HEK293 (cell line): ENCODE data around the gene TTC34.

Source experiments
- CTCF ChIA-PET: fragments of 350-600 bp; formaldehyde crosslinking; extraction: SDS; loops from one replicate; lab custom pipeline; 2021; ENCODE audit warnings: antibody characterized with exemption; lab: Yijun Ruan, JAX
- POLR2A ChIA-PET: fragments of 300-600 bp; formaldehyde crosslinking; extraction: SDS; loops from one replicate; lab custom pipeline; 2020; ENCODE audit warnings: antibody characterized with exemption, inconsistent platforms; lab: Yijun Ruan, JAX
- H3K27ac ChIP-seq: fragments of 200-500 bp; sonication (Bioruptor generic); 2 replicates; pipeline ENCODE4 v1.5.1; 2014; ENCODE audit warnings: low read depth, low read length, control low read depth, inconsistent platforms; ENCODE audit errors: extremely low read depth
- H3K36me3 ChIP-seq, 2 experiments: fragments of 200-500 bp in 1 of 2; sonication (Bioruptor generic) in 1 of 2; 1 replicate in 1 of 2; 2 replicates in 1 of 2; pipeline ENCODE4 v1.5.1; 2014 to 2017; ENCODE audit warnings: inconsistent platforms in 2 of 2, low read length in 2 of 2; ENCODE audit not compliant: control insufficient read depth in 2 of 2, insufficient read depth in 1 of 2
- H3K4me1 ChIP-seq: fragments of 200-500 bp; sonication (Bioruptor generic); 2 replicates; pipeline ENCODE4 v1.5.1; 2014; ENCODE audit warnings: mild to moderate bottlenecking, low read length, inconsistent platforms; ENCODE audit not compliant: control insufficient read depth, insufficient read depth
- H3K4me3 ChIP-seq: 2 replicates; pipeline ENCODE4 v1.5.1; 2011; ENCODE audit warnings: low read depth, mild to moderate bottlenecking, control low read depth, low read length, moderate library complexity
- H3K9me3 ChIP-seq: fragments of 200-500 bp; sonication (Bioruptor generic); 2 replicates; pipeline ENCODE4 v1.5.1; 2014; ENCODE audit warnings: low read depth, low read length, inconsistent platforms; ENCODE audit not compliant: control insufficient read depth, insufficient read depth
- KLF8 ChIP-seq: fragments of 450-650 bp; formaldehyde crosslinking; IDR thresholded peaks from 2 replicates; pipeline ENCODE4 v1.5.1; 2016; ENCODE audit warnings: missing biosample characterization, missing genetic modification characterization
- RBAK ChIP-seq: fragments of 450-650 bp; formaldehyde crosslinking; IDR thresholded peaks from 2 replicates; pipeline ENCODE4 v1.5.1; 2016; ENCODE audit warnings: missing biosample characterization, missing genetic modification characterization
- ZBTB6 ChIP-seq: fragments of 450-650 bp; formaldehyde crosslinking; IDR thresholded peaks from 2 replicates; pipeline ENCODE4 v1.5.1; 2017; ENCODE audit warnings: missing biosample characterization, missing genetic modification characterization
- ZNF140 ChIP-seq: fragments of 450-650 bp; formaldehyde crosslinking; IDR thresholded peaks from 2 replicates; pipeline ENCODE4 v1.5.1; 2016; ENCODE audit warnings: missing biosample characterization, missing genetic modification characterization
- ZNF18 ChIP-seq: fragments of 450-650 bp; formaldehyde crosslinking; IDR thresholded peaks from 2 replicates; pipeline ENCODE4 v1.5.1; 2016; ENCODE audit warnings: missing biosample characterization, missing genetic modification characterization
- ZNF266 ChIP-seq: fragments of 450-650 bp; formaldehyde crosslinking; IDR thresholded peaks from 2 replicates; pipeline ENCODE4 v1.5.1; 2016; ENCODE audit warnings: missing biosample characterization, missing genetic modification characterization, low read depth
- ZNF311 ChIP-seq: fragments of 450-650 bp; formaldehyde crosslinking; IDR thresholded peaks from 2 replicates; pipeline ENCODE4 v1.5.1; 2017; ENCODE audit warnings: missing biosample characterization, missing genetic modification characterization, borderline replicate concordance
- ZNF404 ChIP-seq: fragments of 450-650 bp; formaldehyde crosslinking; IDR thresholded peaks from 2 replicates; pipeline ENCODE4 v1.5.1; 2017; ENCODE audit warnings: missing biosample characterization, missing genetic modification characterization
- ZNF558 ChIP-seq: fragments of 450-650 bp; formaldehyde crosslinking; IDR thresholded peaks from 2 replicates; pipeline ENCODE4 v1.5.1; 2016; ENCODE audit warnings: missing biosample characterization, missing genetic modification characterization
- ZNF677 ChIP-seq: fragments of 450-650 bp; IDR thresholded peaks from 2 replicates; pipeline ENCODE4 v1.5.0; 2018; ENCODE audit warnings: missing biosample characterization, mild to moderate bottlenecking, missing genetic modification characterization, moderate library complexity
- TF ChIP-seq, protein P1 (sequence below): fragments of 450-650 bp; formaldehyde crosslinking; IDR thresholded peaks from 2 replicates; pipeline ENCODE4 v1.5.1; 2017; ENCODE audit warnings: missing biosample characterization, missing genetic modification characterization

Gene TTC34

GRCh38 chr1:2592672-2593071, 208.8 kb downstream of the TTC34 start:
- TF ChIP-seq ZNF266 (tag by site-specific recombination) (no peak), ZNF18 (tag by site-specific recombination) (no peak), ZNF677 (tag by site-specific recombination) (peak; percentile 85), ZBTB6 (no peak)
- H3K4me3 ChIP-seq: no peak overlapping the region
- peaks cover 0 to 16% of the 10 kb centered on the region in 2 experiments; a peak in 1 of 3 replicates for H3K36me3 ChIP-seq
- ChIA-PET CTCF (no interaction called here), POLR2A (no interaction called here)
- no peaks in the 10 kb centered on the region for H3K9me3 ChIP-seq
- no peaks in the 10 kb centered on the region for H3K4me1 ChIP-seq
- H3K27ac ChIP-seq: no peak overlapping the region

DNA sequence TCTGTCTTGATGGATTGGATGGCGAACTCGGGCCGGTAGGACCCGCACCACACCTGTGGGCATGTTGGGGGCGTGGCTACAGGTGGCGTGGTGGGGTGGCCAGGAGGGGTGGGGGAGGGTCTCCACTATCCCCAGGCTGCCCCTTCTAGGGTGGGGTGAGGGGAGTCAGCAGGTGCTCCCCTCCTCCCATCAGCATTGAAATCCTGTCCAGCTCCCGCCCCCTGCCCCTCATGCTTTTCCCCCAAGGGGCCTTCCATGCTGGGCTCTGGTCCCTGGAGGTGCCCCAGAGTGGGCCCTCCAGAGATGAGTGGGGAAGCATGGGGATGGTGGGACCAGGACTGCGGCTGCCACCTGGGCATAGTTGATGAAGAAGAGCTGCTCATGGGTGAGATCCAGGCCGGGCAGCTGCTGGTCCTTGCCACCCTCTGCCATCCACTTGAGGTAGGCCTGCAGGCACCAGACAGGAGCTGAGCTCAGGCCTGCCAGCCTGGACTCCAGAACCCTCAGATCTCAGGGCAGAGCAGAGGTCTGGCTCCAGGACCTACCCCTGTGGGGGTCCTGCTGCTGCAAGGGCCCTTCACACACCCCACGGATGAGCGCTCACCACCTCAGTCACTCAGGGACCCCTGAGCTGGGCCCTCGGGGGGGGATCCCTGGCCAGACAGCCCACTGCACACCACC, 209.8 kb downstream of the TTC34 start:
- ChIA-PET POLR2A (interaction anchor here (0.5 kb wide), 1 partner anchor 26 kb away, joined by 4 read pairs; no protein-coding TSS in a partner anchor), CTCF (no interaction called here)
- no peak overlapping the region for H3K4me3 ChIP-seq
- peaks cover 0 to 16% of the 10 kb centered on the region in 2 experiments; a peak in 1 of 3 replicates for H3K36me3 ChIP-seq
- no peak overlapping the region for H3K27ac ChIP-seq
- H3K4me1 ChIP-seq: no peaks in the 10 kb centered on the region
- no peaks in the 10 kb centered on the region for H3K9me3 ChIP-seq
- no peak for TF ChIP-seq ZNF404 (tag by site-specific recombination)
- TF ChIP-seq RBAK (tag by site-specific recombination): no peak
- no peak for TF ChIP-seq ZBTB6
- TF ChIP-seq ZNF558 (tag by site-specific recombination): no peak
- no peak; the same call in 1 of the 2 replicates for TF ChIP-seq KLF8 (tag by site-specific recombination)

DNA sequence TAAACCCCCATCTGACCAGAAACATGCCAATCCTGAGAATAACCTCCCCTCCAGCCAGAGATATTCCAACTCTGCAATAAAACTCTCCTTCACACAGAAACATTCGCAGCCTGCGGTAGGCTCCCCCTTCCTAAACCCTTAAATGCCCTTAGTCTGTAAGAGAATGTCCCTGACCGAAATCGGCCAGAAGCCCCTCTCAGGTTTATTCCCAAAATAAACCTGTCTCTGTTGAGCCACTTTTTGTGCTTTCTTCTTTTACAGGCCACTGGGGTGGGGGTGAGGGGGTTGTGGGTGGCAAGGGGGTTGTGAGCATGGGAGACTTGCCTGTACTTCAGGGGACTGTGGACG, 210.3 kb downstream of the TTC34 start:
- Histone ChIP-seq H3K36me3 (peaks cover 0 to 16% of the 10 kb centered on the region in 2 experiments; a peak in 1 of 3 replicates), H3K4me1 (no peaks in the 10 kb centered on the region), H3K27ac (no peak overlapping the region), H3K4me3 (no peak overlapping the region), H3K9me3 (no peaks in the 10 kb centered on the region)
- TF ChIP-seq ZNF140 (tag by site-specific recombination) (no peak), KLF8 (tag by site-specific recombination) (peak; percentile 26; the same call in 1 of the 2 replicates)
- CTCF ChIA-PET: no interaction called here
- POLR2A ChIA-PET: no interaction called here

DNA sequence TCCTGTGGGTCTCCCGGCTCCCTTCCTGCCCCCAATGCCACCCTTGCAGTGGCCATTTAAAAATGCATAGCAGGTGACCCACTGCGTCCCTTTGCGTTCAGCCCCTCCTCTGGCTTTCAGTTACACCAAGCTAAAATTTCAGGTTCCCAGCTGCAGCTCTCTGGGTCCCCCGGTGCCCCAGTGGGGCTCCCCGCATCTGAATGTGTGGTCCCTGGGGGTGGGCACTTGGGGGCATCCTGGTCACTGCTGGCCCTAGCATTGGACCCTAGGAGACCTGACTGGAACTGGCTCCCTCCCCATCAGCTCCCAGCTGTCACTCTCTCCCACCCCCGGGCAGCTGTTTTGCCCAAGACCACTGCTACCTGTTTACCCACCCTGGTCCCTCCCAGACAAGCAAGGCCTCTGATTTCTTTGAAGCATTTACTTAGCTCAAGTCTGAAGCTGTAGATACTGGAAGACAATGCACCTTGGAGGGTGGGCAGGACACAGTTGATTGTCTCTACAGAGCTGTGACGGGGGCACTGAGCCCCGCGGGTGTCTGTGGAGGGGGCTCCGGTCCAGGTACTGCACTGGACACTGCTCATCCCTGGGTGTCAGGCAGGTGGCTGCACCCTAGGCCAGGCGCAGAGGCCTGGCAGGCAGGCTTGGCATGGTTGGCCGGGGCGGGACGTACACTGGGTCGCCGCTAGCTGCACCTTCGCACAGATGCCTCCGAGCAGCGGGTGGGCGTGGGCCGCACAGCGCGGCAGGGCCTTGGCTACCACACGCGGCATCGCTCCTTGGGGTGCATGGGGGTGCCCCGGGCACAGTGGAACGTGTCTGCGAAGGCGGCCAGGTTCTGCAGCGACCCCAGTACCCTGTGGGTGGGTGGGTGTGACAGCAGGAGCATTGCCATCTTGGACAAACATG, 211.0 kb downstream of the TTC34 start:
- H3K36me3 ChIP-seq: peaks cover 0 to 16% of the 10 kb centered on the region in 2 experiments; a peak in 1 of 3 replicates
- ChIA-PET POLR2A (no interaction called here), CTCF (no interaction called here)
- H3K4me1 ChIP-seq: peaks cover 1% of the 10 kb centered on the region; the same call in 1 of the 2 replicates
- no peaks in the 10 kb centered on the region for H3K9me3 ChIP-seq
- H3K4me3 ChIP-seq: no peak overlapping the region
- TF ChIP-seq, protein P1, sequence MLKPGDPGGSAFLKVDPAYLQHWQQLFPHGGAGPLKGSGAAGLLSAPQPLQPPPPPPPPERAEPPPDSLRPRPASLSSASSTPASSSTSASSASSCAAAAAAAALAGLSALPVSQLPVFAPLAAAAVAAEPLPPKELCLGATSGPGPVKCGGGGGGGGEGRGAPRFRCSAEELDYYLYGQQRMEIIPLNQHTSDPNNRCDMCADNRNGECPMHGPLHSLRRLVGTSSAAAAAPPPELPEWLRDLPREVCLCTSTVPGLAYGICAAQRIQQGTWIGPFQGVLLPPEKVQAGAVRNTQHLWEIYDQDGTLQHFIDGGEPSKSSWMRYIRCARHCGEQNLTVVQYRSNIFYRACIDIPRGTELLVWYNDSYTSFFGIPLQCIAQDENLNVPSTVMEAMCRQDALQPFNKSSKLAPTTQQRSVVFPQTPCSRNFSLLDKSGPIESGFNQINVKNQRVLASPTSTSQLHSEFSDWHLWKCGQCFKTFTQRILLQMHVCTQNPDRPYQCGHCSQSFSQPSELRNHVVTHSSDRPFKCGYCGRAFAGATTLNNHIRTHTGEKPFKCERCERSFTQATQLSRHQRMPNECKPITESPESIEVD (tag by site-specific recombination): no peak
- no peak for TF ChIP-seq ZNF311 (tag by site-specific recombination)
- no peak overlapping the region for H3K27ac ChIP-seq
